HG02840 (cell line): Measurements from ENCODE around the gene SRM.
"Not testable (repeated sequence)": the region's sequence is repeated elsewhere in the genome, so short reads cannot be mapped to it uniquely, and the experiment has no call there.

Experiments used
- ATAC-seq: cut with Tn5 transposase; IDR thresholded peaks from one replicate; pipeline ENCODE4 v1.9.1; 2021; ENCODE audit warnings: mild to moderate bottlenecking, moderate library complexity, moderate number of reproducible peaks; ENCODE audit not compliant: unreplicated experiment, low FRiP score

SRM gene

DNA sequence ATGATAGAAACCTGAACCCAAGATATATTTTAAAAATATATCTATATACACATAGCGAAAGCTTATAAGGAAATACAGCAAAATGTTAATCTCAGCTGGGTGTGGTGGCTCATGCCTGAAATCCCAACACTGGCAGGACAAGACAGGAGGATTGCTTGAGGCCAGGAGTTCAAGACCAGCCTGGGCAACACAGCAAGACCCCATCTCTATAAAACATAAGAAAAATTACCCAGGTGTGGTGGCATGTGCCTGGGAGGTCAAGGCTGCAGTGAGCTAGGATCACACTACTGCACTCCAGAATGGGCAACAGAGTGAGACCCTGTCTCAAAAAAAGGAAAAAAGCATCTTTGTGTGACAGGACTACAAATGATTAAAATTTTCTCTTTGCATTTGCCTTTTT lies 6.0 kb upstream of the SRM start:
- no peak for ATAC-seq

- no peak for ATAC-seq
Observed at GRCh38 chr1:11064942-11065341, 5.1 kb upstream of the SRM start.

DNA sequence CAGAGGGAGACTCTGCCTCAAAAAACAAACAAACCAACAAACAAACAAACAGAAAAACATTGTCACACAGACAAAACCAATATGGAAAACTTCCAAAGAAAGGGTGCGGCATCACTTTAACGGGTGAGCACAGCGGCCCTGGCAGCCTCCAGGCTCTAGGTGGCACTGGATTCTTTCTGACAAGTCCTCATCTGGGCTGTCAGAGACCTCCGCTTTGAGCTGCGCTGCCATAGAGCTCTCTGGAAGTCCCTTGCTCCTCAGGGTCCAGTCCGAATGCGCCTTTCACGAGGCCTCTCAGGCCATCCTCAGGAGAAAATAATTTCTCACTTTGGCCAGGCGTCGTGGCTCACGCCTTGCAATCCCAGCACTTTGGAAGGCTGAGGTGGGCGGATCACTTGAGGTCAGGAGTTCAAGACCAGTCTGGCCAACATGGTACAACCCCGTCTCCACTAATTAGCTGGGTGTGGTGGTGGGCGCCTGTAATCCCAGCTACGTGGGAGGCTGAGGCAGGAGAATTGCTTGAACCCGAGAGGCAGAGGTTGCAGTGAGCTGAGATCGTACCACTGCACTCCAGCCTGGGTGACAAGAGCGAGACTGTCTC lies 4.2 kb upstream of the SRM start:
- ATAC-seq: not testable (repeated sequence)

GRCh38 chr1:11062965-11063401 lies 3.2 kb upstream of the SRM start:
- no peak for ATAC-seq

- ATAC-seq: no peak
Observed at GRCh38 chr1:11061652-11062365, 2.0 kb upstream of the SRM start.

DNA sequence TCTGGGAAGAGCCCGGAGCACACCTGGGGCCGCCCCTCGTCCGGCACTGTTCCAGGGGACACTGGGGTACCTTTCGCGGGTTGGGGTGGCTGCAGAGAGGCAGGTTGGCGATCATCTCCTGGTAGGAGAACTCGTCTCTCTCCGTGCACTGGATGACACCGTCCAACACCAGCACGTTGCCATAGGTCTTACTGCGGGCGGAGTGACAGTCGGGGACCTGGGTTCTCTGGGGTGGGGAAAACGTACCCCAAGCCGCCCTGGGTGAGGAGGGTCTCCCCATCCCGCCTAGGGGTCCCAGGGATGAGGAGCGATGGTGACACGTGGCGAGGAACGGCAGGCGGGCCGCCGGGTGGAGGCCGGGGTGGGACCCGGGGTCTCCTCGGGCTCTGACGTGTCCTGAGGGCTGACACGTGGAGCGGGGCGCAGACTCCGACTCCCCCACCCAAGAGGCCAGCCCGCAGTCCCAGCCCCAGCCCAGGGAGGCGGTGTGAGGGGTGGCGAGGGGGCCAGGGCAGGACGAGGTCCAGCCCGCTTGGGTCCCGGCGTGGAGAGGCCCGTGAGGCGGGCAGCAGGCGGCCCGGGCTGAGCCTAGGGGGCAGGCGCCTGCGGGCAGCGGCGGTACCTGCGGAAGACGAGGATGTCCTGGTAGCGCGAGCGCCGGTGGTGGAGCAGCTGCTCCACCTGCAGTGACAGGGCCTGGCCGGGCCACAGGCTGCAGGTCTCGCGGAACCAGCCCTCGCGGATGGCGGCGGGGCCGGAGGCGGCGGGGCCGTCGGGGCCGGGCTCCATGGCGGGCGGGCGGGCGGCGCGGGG lies 457 bp downstream of the SRM start:
- peak; percentile 17 for ATAC-seq

DNA sequence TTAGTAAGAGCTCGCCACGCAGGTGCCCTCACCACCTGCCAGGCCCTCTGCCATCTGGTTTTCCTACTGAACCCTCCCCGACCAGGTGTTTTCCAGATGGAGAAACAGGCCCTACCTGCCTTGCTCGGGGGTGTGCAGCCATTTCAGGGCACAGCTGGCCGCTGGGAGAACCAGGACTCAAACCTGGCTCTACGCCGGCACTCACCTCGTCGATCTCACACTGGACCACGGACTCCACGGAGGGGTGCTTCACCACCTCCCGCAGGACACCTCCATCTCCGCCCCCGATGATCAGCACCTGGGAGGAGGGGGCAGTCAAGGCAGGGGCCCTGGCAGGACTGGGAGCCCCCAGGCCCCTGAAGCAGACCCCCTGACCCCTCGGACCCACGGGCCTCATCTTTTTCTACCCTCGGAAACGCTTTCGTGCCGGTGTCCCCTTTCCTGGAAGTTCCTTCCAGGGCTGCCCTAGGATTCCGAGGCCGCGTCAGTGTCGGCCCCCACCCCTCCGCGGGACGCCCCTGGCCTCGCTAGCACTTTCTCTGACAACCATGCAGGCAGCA lies 1.1 kb downstream of the SRM start:
- no peak for ATAC-seq

- no peak for ATAC-seq
Observed at GRCh38 chr1:11058026-11058425, 1.8 kb downstream of the SRM start.

- ATAC-seq: no peak
Observed at GRCh38 chr1:11057477-11057876, 2.3 kb downstream of the SRM start.

- no peak for ATAC-seq
Observed at GRCh38 chr1:11056504-11056903, 3.3 kb downstream of the SRM start.

DNA sequence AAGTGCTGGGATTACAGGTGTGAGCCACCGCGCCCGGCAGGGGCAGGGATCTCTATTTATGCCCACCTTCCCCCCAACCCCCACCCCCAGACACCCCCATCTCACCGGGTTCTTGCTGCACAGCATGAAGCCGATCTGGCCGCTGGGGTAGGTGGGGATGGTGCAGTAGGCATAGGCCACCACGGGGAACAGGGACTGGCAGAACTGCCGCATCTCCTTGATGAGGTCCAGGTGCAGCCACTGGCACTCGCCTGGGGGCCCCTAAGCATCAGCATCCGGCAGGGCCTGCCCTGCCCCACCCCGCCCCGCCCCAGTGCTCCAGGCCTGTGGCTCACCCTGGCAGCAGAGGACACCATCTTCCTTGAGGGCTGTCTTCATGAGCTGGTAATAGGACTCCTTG lies 4.1 kb downstream of the SRM start:
- ATAC-seq: no peak

- ATAC-seq: no peak
Observed at GRCh38 chr1:11054666-11055065, 5.2 kb downstream of the SRM start.

- no peak for ATAC-seq
Observed at GRCh38 chr1:11054181-11054580, 5.6 kb downstream of the SRM start.

- ATAC-seq: no peak
Observed at GRCh38 chr1:11053758-11054137, 6.1 kb downstream of the SRM start.

GRCh38 chr1:11052839-11053757 lies 6.7 kb downstream of the SRM start:
- no peak for ATAC-seq

- ATAC-seq: no peak
Observed at GRCh38 chr1:11051781-11052511, 7.9 kb downstream of the SRM start.

DNA sequence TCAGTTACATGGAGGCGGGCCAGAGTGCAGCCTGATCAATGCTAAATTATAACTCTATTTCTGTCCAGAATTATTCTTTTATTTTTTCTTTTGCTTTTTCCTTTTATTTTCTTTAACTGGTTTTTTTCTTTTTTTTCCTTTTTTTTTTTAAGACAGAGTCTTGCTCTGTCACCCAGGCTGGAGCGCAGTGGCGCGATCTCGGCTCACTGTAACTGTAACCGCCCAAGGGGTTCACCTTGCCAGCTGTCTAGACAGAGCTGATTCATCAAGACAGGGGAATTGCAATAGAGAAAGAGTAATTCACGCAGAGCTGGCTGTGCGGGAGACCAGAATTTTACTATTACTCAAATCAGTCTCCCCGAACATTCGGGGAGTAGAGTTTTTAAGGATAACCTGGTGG lies 8.7 kb downstream of the SRM start:
- ATAC-seq: not testable (repeated sequence)

DNA sequence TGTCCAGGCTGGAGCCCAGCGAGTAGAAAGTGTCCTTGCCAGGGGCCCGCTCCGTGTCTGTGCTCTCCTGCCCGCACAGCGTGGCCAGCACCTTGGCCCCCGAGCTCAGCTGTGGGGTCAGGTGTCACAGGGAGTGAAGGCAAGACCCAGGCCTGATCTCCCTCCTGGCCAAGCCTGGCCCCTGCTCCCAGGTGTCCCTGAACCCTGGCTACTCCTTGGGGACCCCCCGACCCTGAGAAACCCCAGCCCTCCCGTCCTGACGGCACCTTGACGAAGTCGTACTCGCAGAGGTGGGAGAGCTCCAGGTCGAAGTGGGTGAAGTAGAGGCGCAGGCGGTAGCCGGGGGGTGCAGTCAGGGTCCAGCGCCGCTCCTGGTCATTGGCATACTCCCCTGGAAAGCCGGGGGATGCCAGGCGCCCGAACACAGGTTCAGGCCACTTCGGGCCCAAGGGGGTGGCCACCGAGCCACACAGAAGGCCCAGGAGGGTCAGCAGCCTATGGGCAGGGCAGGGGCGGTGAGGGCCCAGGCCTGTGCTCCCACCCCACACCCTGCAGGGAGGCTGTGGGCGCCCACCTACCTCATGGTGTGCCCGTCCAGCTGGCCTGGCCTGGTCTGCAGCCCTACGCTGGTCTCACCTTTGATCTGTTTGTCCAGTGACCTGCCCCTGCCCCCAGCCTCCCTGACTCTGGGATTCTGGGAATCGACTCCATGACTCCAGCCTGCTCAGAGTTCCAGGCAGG lies 13.0 kb downstream of the SRM start, which contains the start of gene MASP2:
Gene MASP2 (minus strand): TSS at position 615 of the 741 bp plus-strand sequence. CDS start 32 bp downstream, at position 583.
- ATAC-seq: no peak

DNA sequence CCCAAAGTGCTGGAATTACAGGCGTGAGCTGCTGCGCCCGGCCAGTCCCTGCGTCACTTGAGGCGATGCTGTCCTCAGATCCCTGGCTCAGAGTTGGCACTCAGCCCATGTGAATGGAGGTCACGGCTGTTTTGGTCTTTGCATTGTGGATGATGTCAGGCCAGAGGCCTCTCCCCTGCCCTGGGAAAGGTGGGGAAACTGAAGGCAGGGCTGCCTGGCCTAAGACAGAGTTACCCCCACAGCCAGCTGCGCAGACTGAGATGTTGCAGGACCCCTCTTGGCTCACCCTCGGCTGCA lies 13.6 kb downstream of the SRM start:
- ATAC-seq: no peak
